DMS153 treated with DMSO at 0.1 percent for 48 hours (cell line): ENCODE data around the gene NHS.

ENCODE experiments used
- DNase-seq: peaks from one replicate; lab custom pipeline; 2025; ENCODE audit not compliant: unreplicated experiment; lab: John Stamatoyannopoulos, UW

NHS gene

GRCh38 chrX:17405225-17405969 lies 30.4 kb downstream of the NHS start:
- no peak for DNase-seq

GRCh38 chrX:17409566-17410290 lies 34.7 kb downstream of the NHS start:
- DNase-seq: no peak

DNA sequence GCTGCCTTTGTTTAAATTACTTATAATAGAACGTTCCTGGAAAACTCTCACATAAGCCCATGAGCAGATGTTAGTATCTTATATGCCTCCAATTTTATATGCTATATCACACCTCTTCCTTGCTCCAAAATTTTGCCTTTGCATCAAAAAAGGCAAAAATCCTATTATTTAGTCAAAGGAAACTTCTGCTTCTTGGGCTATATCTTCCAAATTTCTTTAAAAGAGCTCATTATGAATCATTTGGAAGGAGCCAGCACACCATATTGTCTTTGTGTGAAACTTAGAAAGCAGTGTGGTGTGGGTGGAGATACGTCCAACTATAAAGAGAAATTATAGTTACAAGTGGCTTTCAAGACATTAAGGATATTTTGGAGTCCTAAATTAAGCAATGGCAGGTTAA lies 35.7 kb downstream of the NHS start:
- DNase-seq: no peak

DNA sequence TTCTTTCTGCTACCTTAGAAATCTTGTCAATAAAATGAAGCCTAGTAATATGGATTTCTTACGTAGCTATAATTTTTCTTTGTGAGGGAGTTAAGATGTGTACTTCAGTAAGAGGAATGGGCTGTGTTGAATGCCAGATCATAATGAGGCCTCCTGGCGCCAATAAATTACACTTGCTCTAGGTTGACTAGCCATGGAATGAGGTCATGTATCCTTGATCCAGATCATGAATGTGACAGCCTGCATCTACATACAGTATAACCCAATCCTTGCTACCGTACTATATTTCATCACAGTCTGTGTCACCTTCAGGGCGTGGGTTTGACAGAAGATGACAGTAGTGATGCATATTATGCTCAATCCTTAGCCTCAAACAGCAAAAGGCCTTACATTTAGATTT lies 36.2 kb downstream of the NHS start:
- DNase-seq: no peak

DNA sequence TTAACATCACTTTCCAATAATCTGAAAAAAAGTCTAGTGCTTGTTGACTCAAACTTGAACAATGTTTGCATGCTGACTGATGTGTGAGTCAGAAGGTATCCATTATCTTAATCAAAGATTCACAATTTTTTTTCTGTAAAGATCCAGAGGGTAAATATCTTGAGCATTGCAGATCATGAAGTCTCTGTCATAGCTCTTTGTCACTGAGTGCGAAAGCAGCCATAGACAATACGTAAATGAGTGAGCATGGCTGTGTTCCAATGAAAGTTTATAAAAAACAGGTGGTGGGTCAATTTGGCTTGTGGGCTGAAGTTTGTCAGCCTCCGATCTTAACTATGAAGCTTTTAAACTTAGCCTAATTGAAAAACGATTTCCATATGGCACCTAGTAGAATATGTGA lies 37.7 kb downstream of the NHS start:
- DNase-seq: no peak

DNA sequence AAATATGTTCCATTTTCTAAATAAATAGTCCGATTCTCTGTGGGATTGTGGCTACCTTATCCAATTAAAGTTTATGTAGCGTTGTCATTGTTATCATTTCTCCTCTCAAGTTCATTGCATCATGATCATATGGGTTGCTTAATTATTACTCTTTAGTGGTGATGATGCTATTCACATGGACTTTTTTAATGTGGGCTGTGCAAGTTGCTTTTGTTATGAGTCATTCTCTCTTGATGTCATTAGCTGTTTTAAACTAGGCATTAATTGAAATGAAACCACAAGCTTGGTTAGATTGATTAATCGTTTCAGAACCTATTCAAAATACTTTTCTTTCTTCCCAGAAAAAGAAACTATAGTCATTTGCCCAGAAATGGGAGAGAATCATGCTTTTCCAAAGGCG lies 38.2 kb downstream of the NHS start:
- no peak for DNase-seq

DNA sequence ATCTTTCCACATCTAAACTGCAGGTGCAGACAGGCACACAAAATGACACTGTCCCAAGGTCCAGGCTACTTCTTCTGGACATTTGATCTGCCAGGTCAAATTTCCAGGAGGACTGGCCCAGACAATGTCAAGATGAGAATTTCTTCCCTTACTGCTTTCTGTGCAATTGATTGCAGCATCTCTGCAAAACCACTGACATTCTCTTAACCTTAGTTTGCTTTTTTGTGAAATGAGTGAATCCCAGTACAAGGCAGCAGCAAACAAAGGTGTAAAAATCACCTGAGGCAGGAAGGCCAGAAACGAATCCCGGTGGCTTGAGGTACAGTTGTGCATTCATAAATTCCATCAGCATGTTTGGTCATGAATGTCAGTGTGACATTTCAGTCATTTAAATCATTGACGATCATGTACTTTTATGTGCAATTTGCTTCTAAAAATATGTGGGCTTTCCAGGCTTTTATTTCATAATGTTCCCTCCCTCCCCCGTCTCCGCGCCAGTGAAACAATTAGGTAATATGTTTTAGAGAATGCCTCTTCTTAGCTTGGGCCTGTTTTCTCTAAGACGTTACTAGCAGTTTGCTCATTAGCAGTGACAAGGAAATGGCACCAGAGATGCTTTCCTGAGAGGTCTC lies 39.1 kb downstream of the NHS start:
- DNase-seq: no peak

DNA sequence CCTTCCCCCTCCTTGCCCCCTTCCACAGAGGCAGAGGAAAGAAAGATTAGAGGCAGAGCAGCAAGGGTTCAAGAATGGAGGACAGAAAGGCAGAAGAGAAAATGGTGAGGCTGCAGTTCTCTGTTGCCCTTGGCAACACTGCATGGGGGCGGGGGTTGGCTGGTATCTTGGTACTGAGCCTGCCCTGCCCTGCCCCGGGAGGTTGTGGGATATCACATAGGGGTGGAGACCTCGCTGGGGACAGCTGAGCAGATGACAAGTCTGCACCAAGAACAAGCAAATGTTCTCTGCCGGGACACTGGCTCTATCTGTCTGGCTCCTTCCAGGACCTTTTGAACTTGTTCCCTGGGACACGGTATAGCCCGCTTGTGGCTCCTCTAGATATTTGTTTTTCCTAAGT lies 39.8 kb downstream of the NHS start:
- no peak for DNase-seq

GRCh38 chrX:17415242-17415810 lies 40.3 kb downstream of the NHS start:
- no peak for DNase-seq

DNA sequence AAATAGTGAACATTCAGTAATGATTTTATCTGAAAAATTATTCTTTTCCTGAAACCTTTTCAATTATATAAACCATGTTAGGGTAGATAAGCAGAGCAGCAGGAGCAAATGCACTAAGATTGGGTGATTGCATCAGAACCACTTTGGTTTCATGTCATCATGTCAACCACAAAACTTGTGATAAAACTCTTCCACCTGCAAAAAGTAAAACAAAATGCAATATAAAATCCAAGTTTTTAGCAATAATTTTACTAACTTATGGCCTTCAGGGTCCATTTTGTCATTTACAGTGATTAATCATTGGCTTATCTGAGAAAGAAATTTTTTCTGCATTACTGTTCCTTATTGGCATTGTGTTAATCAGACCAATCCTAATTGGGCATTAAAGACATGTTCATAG lies 42.4 kb downstream of the NHS start:
- no peak for DNase-seq

DNA sequence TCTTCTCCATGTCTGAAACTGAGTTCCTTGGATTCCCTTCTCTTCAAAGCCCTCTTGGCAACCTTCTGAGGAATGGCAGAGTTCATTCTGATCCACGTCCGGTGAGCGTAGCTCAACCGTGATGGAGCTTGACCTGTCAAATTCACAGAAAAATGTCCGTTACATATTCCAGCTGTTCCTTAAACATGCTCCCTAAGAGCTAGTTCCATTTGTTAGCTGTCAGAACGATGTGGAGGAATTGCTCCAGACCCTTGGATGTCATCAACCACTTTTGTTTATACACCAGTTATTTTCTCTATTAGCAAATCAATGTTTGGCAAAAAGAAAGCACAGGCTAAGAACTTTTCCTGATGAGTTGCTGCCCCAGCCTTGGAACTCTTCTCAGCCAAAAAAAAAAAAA lies 50.1 kb downstream of the NHS start:
- no peak for DNase-seq

DNA sequence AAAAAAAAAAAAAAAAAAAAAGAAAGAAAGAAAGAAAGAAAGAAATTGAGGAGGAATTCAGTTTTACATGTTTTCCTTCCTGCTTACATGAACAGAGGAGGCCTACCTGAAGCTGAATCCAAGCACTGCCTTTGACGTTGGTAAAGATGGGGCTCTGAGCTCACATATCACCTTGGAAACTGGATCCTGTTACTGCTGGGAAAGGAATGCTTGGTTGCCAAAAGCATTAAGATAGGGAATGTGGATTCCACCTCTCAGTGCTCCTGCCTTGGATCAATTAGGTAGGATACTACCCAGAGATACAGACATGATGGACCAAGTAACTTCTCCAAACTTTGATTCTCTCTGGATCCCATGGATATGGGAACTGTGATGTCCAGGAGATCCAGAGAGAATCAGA lies 50.6 kb downstream of the NHS start:
- no peak for DNase-seq

- no peak for DNase-seq
Observed at GRCh38 chrX:17431171-17431570, 56.2 kb downstream of the NHS start.

GRCh38 chrX:17432158-17432557 lies 57.2 kb downstream of the NHS start:
- no peak for DNase-seq

DNA sequence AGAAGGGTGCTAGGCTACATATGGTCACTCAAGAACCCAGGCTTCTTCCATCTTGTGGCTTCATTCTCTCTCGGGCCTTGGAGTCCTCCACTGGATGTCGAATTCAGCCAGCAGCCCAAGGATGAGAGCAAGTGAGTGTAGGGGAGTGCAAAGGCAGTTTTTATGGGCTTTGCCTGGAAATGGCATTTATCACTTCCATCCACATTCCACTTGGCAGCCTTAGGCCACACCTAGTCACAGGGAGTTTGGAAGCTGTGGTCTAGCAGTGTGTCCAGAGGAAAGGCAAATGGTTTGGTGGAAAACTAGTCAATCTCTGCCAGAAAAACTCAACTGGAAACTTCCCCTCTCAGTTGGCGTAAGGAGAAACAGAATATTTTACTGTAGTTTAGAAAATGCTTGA lies 59.0 kb downstream of the NHS start:
- DNase-seq: no peak

GRCh38 chrX:17435476-17435875 lies 60.5 kb downstream of the NHS start:
- DNase-seq: no peak

- DNase-seq: no peak
Observed at GRCh38 chrX:17438221-17438620, 63.2 kb downstream of the NHS start.

- DNase-seq: no peak
Observed at GRCh38 chrX:17440258-17440657, 65.3 kb downstream of the NHS start.

- DNase-seq: no peak
Observed at GRCh38 chrX:17440836-17441235, 65.8 kb downstream of the NHS start.

- no peak for DNase-seq
Observed at GRCh38 chrX:17441965-17442364, 67.0 kb downstream of the NHS start.

- no peak for DNase-seq
Observed at GRCh38 chrX:17442898-17443297, 67.9 kb downstream of the NHS start.

- DNase-seq: no peak
Observed at GRCh38 chrX:17443556-17443955, 68.6 kb downstream of the NHS start.
